ENCODE results near the gene MEIS1.

Gene MEIS1

DNA sequence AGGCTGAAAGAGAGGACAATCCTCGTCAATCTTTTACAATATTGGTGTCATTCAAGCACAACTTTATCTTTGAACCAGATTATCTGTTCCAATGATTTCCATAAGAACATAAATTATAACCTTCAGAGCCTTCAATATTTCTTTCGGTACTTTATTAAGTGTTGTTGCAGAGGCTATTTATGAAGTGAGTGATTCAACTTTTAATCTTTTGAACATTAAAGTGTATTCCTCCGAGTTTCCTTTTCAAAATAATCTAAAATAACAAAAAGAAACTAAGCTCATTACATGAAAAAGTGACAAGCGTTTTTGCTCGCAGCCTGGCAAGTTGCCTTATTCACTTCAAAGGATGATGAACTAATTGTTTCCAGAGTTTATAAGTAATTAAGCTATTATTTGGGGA, 149.0 kb downstream of the MEIS1 start:
- no peak for DNase-seq

DNA sequence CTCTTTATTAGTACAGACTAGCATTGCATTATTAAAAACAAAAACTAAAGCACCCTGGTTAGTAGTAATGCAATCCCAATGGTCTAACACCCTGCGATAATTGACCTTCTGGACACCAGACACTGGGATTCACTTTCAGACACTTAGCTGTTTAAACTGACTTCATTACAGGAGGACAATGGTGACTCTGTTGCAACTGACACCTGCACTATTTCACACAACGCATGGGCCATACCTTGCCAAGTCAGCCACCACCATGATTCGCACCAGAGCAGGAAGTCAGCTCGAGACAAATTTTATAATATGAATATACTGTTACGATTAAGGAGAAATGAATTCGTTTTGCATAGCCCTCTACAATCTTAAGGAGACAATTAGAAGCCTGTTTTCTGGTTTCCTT, 150.7 kb downstream of the MEIS1 start:
- DNase-seq, result no peak

DNA sequence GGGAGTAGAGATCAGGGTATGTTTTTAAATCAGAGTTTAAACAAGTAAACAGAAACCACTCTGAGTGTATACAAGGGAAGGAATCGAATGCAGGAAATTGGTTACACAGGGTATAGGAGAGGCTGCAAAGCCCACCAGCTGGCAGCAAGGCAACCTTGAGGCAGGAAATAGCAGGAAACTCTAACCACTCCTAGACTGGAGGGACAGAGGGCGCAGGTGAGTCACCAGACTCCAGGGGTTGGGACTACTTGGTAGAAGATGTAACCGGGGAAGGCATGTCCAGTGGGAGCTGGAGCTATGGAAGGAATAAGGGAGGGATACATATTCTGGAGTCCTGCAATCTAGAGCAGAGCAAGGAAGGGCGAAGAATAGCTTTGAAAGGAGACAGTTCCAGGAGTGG, 152.3 kb downstream of the MEIS1 start:
- no peak for DNase-seq

DNA sequence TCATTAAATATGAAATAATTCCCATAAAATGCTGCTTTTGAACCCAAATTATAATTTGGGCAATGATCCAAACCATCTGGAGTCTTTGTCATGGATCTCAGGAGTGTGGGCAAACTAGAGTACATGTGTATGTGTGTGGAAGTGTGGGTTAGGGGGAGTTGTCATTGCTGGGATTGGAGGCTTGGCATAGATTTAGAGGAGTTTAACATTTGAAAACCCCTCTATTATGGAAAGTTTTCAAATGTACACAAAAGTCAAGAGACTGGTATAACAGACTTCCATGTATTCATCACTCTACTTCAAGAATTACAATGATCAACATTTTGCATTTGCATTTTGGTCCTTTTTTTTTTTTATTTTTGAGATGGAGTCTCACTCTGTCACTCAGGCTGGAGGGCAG, 159.1 kb downstream of the MEIS1 start:
- DNase-seq, result no peak

DNA sequence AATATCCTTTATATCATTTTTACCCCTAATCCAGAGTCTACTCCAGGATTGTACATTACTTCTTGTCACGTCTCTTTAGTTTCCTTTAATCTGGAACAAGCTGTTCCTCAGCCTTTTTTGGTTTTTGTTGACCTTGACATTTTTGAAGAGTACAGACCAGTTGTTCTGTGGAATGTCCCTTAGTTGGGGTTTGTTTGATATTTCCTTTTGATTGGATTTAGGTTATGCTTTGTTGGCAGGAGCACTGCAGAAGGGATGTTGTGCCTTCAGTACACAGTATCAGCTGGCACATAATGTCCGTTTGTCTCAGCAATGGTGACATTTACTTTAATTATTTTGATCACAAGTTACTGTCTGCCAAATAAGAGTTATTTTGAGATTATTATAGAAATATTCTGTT, 160.6 kb downstream of the MEIS1 start:
- no peak for DNase-seq

DNA sequence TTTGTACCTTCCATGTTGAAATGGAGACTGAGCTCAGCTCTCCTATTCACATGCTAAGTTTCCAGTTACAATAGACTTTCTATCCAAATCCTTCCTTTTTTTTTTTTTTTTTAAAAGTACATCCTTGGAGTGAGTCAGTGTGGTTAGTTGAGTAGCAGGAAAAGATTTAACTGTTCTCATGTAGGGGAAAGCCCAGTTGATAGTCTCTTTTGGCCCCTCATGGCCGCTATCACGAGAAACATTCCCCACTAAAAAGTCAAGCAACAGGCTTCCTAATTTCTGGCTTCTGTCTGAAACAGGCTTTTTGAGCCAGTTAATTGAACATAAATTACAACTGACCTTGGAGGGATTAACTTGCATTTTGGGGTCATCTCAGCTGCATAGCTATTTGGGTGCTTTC, 161.3 kb downstream of the MEIS1 start:
- DNase-seq, result no peak

DNA sequence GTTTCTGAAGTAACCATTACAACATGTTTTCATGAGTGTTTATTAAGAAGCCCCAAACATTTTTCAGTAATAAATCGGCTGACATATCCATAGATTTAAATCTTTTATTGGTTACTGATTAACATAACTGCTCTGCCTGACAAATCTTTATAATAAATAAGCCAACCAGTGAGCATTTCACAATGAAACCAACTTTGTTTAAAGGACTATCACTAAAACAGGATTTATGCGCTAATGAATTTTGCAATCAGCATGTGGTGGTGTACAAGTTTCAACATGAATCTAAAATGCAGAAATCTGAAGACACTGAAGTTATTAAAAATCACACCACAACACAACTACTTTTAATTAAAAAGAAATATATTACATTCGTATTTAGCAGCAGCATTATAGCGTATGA, 166.7 kb downstream of the MEIS1 start:
- no peak for DNase-seq

DNA sequence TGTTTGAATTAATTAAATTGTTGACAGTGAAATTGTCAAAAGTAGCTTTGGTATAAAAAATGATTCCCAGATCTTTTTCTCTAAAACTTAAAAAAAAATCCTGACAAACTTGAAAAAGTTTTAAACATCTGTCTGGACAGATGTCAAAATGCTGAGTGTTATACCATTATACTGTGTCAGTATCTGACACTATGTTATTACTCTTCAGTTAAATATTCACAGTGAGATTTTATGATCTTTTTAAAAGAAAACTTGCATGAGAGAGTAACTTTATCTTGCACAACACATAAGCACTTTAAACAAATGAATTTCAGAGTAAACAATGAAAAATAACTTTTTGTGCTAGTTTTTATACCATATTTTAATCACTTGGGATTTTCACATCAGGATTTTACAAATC, 167.4 kb downstream of the MEIS1 start:
- no peak for DNase-seq

DNA sequence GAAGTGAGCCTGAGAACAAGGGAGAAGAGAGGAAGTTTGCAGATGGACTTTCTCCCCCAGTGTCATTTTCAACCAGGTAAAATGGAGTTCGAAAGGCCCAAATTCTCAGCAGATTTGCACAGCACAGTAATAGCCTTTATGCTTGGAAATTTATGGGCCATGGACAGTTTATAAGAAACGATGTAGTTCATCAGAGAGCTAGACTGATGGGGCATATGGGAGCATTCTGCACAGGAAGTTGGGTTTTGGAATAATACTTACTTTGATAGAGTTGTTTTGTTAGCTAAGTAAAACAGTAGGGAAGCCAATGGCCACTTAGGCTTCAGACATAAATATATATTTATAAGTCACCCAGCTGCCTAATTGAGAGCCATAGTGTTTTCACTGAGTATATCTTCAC, 169.4 kb downstream of the MEIS1 start:
- no peak for DNase-seq

DNA sequence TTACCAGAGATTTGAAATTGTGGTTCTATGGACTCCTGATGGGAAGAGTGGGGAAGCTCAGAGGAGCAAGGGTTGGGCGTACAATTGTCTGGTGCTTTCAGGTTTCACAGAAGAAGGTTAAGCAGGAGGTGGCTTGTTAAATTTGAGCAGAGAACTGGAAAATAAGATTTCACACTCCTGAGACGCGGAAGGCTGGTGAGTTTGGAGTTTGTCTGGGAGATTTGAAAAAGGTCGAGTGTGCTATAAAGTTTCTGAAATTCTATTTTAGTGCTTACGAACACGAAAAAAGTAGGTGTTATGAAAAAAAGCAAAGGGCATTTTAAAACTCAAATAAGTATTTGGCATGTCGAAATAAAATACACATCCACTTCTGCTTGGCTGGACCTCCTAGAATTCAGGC, 170.1 kb downstream of the MEIS1 start:
- no peak for DNase-seq

DNA sequence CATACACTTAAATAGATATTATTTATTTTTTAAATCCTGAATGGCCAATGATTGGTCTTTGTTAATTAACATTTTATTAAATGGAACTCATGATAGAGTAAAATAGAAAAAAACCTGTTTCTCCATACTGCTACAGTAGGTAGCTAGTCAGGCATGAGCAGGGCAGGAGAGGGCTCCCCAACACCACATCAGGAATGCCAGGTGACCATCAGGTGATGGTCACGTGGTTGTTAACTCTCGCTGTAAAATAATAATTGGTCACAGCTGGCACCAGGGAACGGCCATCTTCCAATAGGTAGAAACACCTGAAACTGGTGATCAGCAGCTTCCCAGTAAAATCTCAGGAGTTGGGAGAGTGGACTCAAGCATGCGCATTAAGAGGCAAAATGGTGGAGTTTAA, 172.2 kb downstream of the MEIS1 start:
- no peak for DNase-seq
